Measurements from ENCODE around the gene ZNF516. TPM values are rescaled to one million over a fixed set of nuclear protein-coding genes. Genes with fewer than 3 reads are reported as not detected.

ZNF516 gene
- total and polyA plus RNA-seq, 2 of the 13 experiments (the other 11 are each of a cell fraction or from before 2014, with no cell fraction given), result 16.6 to 18.7 TPM

DNA sequence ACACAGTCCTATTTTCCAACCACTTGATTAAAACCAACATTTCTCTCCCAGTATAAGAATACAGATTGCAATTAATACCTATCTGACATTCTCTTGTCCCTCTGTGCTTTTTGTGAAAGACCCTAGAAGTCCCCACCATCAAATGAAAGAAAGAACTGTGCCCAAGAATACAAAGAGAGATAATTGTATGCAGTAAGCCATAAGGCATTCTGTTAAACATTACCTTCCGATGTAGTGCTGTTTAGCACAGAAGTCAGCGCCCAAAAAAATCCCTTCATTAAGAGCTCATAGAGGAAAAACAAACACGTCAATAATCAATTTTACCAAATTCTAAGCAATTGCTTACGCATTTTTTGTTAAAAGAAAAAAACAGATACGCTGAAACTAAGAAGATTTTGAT, 41.1 kb downstream of the ZNF516 start:
- peaks cover 97% of the 10 kb centered on the region for H3K79me2 ChIP-seq (ENCODE audit: insufficient read depth, low read length)
- ATAC-seq (no peak), FAIRE-seq (no peak), DNase-seq (ENCODE audit: low spot score) (no peak)
- H3K9ac ChIP-seq (ENCODE audit: insufficient read depth, low read depth, low read length), result no peak overlapping the region
- peaks cover 85% of the 10 kb centered on the region for H4K20me1 ChIP-seq (ENCODE audit: insufficient read depth, low read length)
- ChIA-PET CTCF (ENCODE audit: low intra/inter-chr PET ratio, low total read pairs) (no interaction called here), POLR2A (interaction anchor here (0.8 to 1.0 kb wide), 2 partner anchors 40 kb away, joined by 3 read pairs; no protein-coding TSS in a partner anchor)
- H3K27me3 ChIP-seq (ENCODE audit: control insufficient read depth in 1 of 2, insufficient read depth in 2 of 2, low read length in 2 of 2), result no peaks in the 10 kb centered on the region
- H3K4me3 ChIP-seq (replicated peaks in 1 of 3; ENCODE audit: insufficient read depth in 1 of 3, low read depth in 2 of 3, low read length in 3 of 3), result no peak overlapping the region
- H3K4me2 ChIP-seq (ENCODE audit: low read depth, low read length), result no peak overlapping the region
- peak overlapping the region; percentile 8 for H3K27ac ChIP-seq (ENCODE audit: extremely low read length, insufficient read depth, low read length)
- H3K36me3 ChIP-seq (replicated peaks in 1 of 2; ENCODE audit: control insufficient read depth in 1 of 2, insufficient read depth in 2 of 2, low read length in 2 of 2), result peaks cover 4 to 8% of the 10 kb centered on the region in 2 experiments; a peak in 3 of 5 replicates
- in situ Hi-C loops (cut with HindIII; ENCODE audit: extremely low pct_ligation_motif_present, low pct_unique_long_range_greater_than_20kb), result no loop called here
- 93% methylated on average over 5 of the region's 5 CpGs for WGBS (ENCODE audit: low lambda C conversion rate)
- intact Hi-C loops (cut with micrococcal nuclease; ENCODE audit: unreplicated experiment), result no loop called here
- H3K4me1 ChIP-seq (ENCODE audit: insufficient read depth, low read length), result peaks cover 58% of the 10 kb centered on the region
- no peak overlapping the region for H2AFZ ChIP-seq (ENCODE audit: low read length)
- BruUV-seq (replicated peaks), result no TSS peak
- no peaks in the 10 kb centered on the region for H3K9me3 ChIP-seq (ENCODE audit: low read length)
- TF ChIP-seq, protein P1, sequence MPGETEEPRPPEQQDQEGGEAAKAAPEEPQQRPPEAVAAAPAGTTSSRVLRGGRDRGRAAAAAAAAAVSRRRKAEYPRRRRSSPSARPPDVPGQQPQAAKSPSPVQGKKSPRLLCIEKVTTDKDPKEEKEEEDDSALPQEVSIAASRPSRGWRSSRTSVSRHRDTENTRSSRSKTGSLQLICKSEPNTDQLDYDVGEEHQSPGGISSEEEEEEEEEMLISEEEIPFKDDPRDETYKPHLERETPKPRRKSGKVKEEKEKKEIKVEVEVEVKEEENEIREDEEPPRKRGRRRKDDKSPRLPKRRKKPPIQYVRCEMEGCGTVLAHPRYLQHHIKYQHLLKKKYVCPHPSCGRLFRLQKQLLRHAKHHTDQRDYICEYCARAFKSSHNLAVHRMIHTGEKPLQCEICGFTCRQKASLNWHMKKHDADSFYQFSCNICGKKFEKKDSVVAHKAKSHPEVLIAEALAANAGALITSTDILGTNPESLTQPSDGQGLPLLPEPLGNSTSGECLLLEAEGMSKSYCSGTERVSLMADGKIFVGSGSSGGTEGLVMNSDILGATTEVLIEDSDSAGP (CRISPR knock-in tag; IDR thresholded peaks at IDR 0.05; ENCODE audit: borderline replicate concordance), result no peak
- no peak for TF ChIP-seq ZNF276 (CRISPR knock-in tag; IDR thresholded peaks at IDR 0.05; ENCODE audit: low read depth)
- no peak for TF ChIP-seq MIER2 (CRISPR knock-in tag; IDR thresholded peaks at IDR 0.05)
- no peak for TF ChIP-seq ARID5B (CRISPR knock-in tag; IDR thresholded peaks at IDR 0.05)
- TF ChIP-seq NFATC3 (CRISPR knock-in tag; IDR thresholded peaks at IDR 0.05), result no peak
- TF ChIP-seq SIX1 (CRISPR knock-in tag; IDR thresholded peaks at IDR 0.05; ENCODE audit: borderline replicate concordance), result no peak
- no peak for TF ChIP-seq ZFP36L1 (CRISPR knock-in tag; IDR thresholded peaks at IDR 0.05)
- TF ChIP-seq ZNF337 (CRISPR knock-in tag; IDR thresholded peaks at IDR 0.05; ENCODE audit: borderline replicate concordance, low read depth), result no peak
- TF ChIP-seq, protein P2, sequence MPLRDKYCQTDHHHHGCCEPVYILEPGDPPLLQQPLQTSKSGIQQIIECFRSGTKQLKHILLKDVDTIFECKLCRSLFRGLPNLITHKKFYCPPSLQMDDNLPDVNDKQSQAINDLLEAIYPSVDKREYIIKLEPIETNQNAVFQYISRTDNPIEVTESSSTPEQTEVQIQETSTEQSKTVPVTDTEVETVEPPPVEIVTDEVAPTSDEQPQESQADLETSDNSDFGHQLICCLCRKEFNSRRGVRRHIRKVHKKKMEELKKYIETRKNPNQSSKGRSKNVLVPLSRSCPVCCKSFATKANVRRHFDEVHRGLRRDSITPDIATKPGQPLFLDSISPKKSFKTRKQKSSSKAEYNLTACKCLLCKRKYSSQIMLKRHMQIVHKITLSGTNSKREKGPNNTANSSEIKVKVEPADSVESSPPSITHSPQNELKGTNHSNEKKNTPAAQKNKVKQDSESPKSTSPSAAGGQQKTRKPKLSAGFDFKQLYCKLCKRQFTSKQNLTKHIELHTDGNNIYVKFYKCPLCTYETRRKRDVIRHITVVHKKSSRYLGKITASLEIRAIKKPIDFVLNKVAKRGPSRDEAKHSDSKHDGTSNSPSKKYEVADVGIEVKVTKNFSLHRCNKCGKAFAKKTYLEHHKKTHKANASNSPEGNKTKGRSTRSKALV (CRISPR knock-in tag; IDR thresholded peaks at IDR 0.05), result no peak
- no peak for TF ChIP-seq CTCF (CRISPR knock-in tag; IDR thresholded peaks at IDR 0.05)
